Liver (tissue), 9 donors: ENCODE data around the gene CCL2. TPM values are rescaled to one million over a fixed set of nuclear protein-coding genes. Genes with fewer than 3 reads are reported as not detected.

ENCODE experiments used
- DNase-seq: peaks from one replicate; pipeline ENCODE4 v3.0.0-alpha.2; 2017; ENCODE audit warnings: low spot score
- H3K27ac ChIP-seq, 2 donors: one replicate each; pipeline ENCODE4 v1.7.0; 2013; ENCODE audit warnings: inconsistent platforms in 2 of 2, low read length in 2 of 2, control low read depth in 1 of 2, low read depth in 1 of 2, mild to moderate bottlenecking in 1 of 2
- H3K27me3 ChIP-seq, 4 donors: one replicate each; pipeline versions ENCODE4 v1.6.1 to v1.7.0; 2013; ENCODE audit warnings: low read length in 3 of 4, inconsistent platforms in 1 of 4, mild to moderate bottlenecking in 1 of 4, moderate library complexity in 1 of 4; ENCODE audit not compliant: control insufficient read depth in 4 of 4, insufficient read depth in 4 of 4
- H3K36me3 ChIP-seq, 4 donors: one replicate each; pipeline versions ENCODE4 v1.6.1 to v1.7.0; 2013; ENCODE audit warnings: low read length in 3 of 4, mild to moderate bottlenecking in 3 of 4, low read depth in 1 of 4, moderate library complexity in 1 of 4; ENCODE audit not compliant: control insufficient read depth in 4 of 4, insufficient read depth in 3 of 4
- H3K4me1 ChIP-seq, 4 donors: one replicate each; pipeline versions ENCODE4 v1.6.1 to v1.7.0; 2013; ENCODE audit warnings: low read length in 3 of 4, mild to moderate bottlenecking in 3 of 4, moderate library complexity in 1 of 4; ENCODE audit not compliant: control insufficient read depth in 4 of 4, insufficient read depth in 4 of 4
- H3K4me3 ChIP-seq, 3 donors: one replicate each; pipeline versions ENCODE4 v1.6.1 to v1.7.0; 2013; ENCODE audit warnings: low read length in 3 of 3, control low read depth in 1 of 3, low read depth in 1 of 3, mild to moderate bottlenecking in 1 of 3
- H3K9ac ChIP-seq, 2 donors: one replicate each; pipeline ENCODE4 v1.7.0; 2013; ENCODE audit warnings: low read length in 2 of 2, mild to moderate bottlenecking in 2 of 2, moderate library complexity in 2 of 2, control low read depth in 1 of 2, low read depth in 1 of 2
- H3K9me3 ChIP-seq, 4 donors: one replicate each; pipeline versions ENCODE4 v1.6.1 to v1.7.0; 2013; ENCODE audit warnings: low read length in 3 of 4; ENCODE audit not compliant: control insufficient read depth in 4 of 4
- EGR1 ChIP-seq, 2 donors: IDR thresholded peaks; 2 replicates each; pipeline ENCODE4 v1.6.1; 2016 to 2018; ENCODE audit warnings: antibody characterized with exemption in 2 of 2, low read depth in 2 of 2
- GABPA ChIP-seq, 2 donors: IDR thresholded peaks in 1 of 2; conservative IDR thresholded peaks in 1 of 2; 2 replicates each; pipeline ENCODE4 v1.6.1; 2016; ENCODE audit warnings: antibody characterized with exemption in 2 of 2, mild to moderate bottlenecking in 1 of 2, moderate library complexity in 1 of 2
- HNF4A ChIP-seq, 2 donors: conservative IDR thresholded peaks; 2 replicates each; pipeline ENCODE4 v1.6.1; 2016; ENCODE audit warnings: antibody characterized with exemption in 2 of 2, mild to moderate bottlenecking in 2 of 2
- HNF4G ChIP-seq: IDR thresholded peaks from 2 replicates; pipeline ENCODE4 v1.6.1; 2016; ENCODE audit warnings: antibody characterized with exemption
- JUND ChIP-seq, 2 donors: IDR thresholded peaks; 2 replicates each; pipeline ENCODE4 v1.6.1; 2016; ENCODE audit warnings: antibody characterized with exemption in 2 of 2
- MAX ChIP-seq: IDR thresholded peaks from 2 replicates; pipeline ENCODE4 v1.6.1; 2016; ENCODE audit warnings: antibody characterized with exemption
- NR2F2 ChIP-seq: IDR thresholded peaks from 2 replicates; pipeline ENCODE4 v1.6.1; 2016; ENCODE audit warnings: antibody characterized with exemption
- RAD21 ChIP-seq, 2 donors: IDR thresholded peaks; 2 replicates each; pipeline ENCODE4 v1.6.1; 2016; ENCODE audit warnings: antibody characterized with exemption in 2 of 2, mild to moderate bottlenecking in 2 of 2
- RXRA ChIP-seq, 2 donors: IDR thresholded peaks; 2 replicates each; pipeline ENCODE4 v1.6.1; 2017 to 2018; ENCODE audit warnings: antibody characterized with exemption in 2 of 2, mild to moderate bottlenecking in 1 of 2
- SP1 ChIP-seq: IDR thresholded peaks from 2 replicates; pipeline ENCODE4 v1.6.1; 2018; ENCODE audit warnings: antibody characterized with exemption, mild to moderate bottlenecking
- YY1 ChIP-seq: IDR thresholded peaks from 2 replicates; pipeline ENCODE4 v1.6.1; 2016; ENCODE audit warnings: antibody characterized with exemption, mild to moderate bottlenecking
- ZBTB33 ChIP-seq: IDR thresholded peaks from 2 replicates; pipeline ENCODE4 v1.6.1; 2016; ENCODE audit warnings: antibody characterized with exemption
- WGBS: extraction: QIAGEN DNeasy Blood & Tissue Kit; methylation state at CpG from one replicate; pipeline ENCODE4 v1.1.7; 2013; 5-methylcytosine and 5-hydroxymethylcytosine counted together
- polyA plus RNA-seq, 2 donors: library from polyadenylated mRNA; stranded (reverse) in 1 of 2; unstranded in 1 of 2; fragments of 200-250 nt in 1 of 2; fragments of >200 nt in 1 of 2; fragmentation: Nextera tagmentation in 1 of 2; extraction: Ambion mirVana in 1 of 2; gene quantifications; one replicate each; pipeline versions ENCODE4 v1.2.1 to v1.2.3, GENCODE V29; 2013 to 2015
- total RNA-seq, 2 donors: library from RNA; depleted of rRNA; stranded (reverse); fragments of >200 nt; gene quantifications; one replicate each; pipeline ENCODE4 v1.2.3, GENCODE V29; 2014
- TF ChIP-seq, protein P1 (sequence below): fragments of 150-350 bp; IDR thresholded peaks from 2 replicates; pipeline ENCODE4 v1.5.1; 2017; ENCODE audit warnings: improper control_type of control experiment, low read depth, low read length; ENCODE audit not compliant: missing input control
- TF ChIP-seq, protein P2 (sequence below): IDR thresholded peaks from 2 replicates; pipeline ENCODE4 v1.6.1; 2016; ENCODE audit warnings: antibody characterized with exemption
- donor health status: healthy.
- donor health status: healthy.
- donor health status: healthy.
- donor health status: healthy.
- donor health status: healthy.

CCL2 gene
- total and polyA plus RNA-seq, 4 donors: 3.5 to 8.9 (median 5.4) TPM

DNA sequence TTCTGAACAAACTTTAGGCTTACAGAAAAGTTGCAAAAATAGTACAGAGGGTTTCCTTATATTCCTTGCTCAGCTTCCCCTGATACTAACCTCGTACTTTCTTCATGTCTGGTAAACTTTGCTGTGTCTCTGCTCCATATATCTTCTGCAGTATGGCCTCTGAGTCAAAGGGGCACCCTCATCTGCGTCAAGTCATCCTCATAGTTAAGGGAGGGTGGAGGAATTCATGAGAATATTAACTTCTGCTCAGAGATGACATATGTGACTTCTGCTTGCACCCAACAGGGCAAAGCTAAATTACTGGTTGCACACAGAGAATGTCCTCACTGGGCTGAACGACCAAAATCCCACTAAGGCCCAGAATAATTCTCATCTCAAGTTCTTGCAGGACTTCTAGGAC lies 10.6 kb downstream of the CCL2 start:
- 46% methylated on average over 3 of the region's 3 CpGs for WGBS
- Histone ChIP-seq H3K36me3 (no peaks in the 10 kb centered on the region), H3K4me1 (no peaks in the 10 kb centered on the region), H3K9ac (no peak overlapping the region), H3K27ac (no peak overlapping the region), H3K27me3 (no peaks in the 10 kb centered on the region), H3K9me3 (no peaks in the 10 kb centered on the region), H3K4me3 (no peak overlapping the region)
- no peak for TF ChIP-seq NR2F2
- TF ChIP-seq ZBTB33: no peak
- TF ChIP-seq JUND (IDR thresholded peaks at IDR 0.05): no peak
- no peak for DNase-seq

- no peak for DNase-seq
- Histone ChIP-seq H3K27me3 (no peaks in the 10 kb centered on the region), H3K9me3 (no peaks in the 10 kb centered on the region), H3K36me3 (no peaks in the 10 kb centered on the region), H3K9ac (no peak within 1 kb of the TSS), H3K4me1 (no peaks in the 10 kb centered on the region), H3K4me3 (no peak within 1 kb of the TSS), H3K27ac (no peak within 1 kb of the TSS)
- TF ChIP-seq HNF4A (conservative IDR thresholded peaks at IDR 0.05): no peak
- no peak for TF ChIP-seq HNF4G
- TF ChIP-seq GABPA (IDR thresholded peaks at IDR 0.05 in 1 of 2, conservative IDR thresholded peaks at IDR 0.05 in 1 of 2): no peak
- no peak for TF ChIP-seq SP1
- 37% methylated on average over 1 of the region's 1 CpG for WGBS
Measured at GRCh38 chr17:34269969-34270368, 14.9 kb downstream of the CCL2 start, which contains the start of gene CCL7. Gene CCL7 (plus strand): TSS chr17:34270221. CDS start chr17:34270291, 70 bp downstream.

- peaks cover 0 to 2% (median 0%) of the 10 kb centered on the region in 4 donors for H3K27me3 ChIP-seq
- no peak overlapping the region for H3K4me3 ChIP-seq
- no peak overlapping the region for H3K27ac ChIP-seq
- no peaks in the 10 kb centered on the region for H3K9me3 ChIP-seq
- TF ChIP-seq EGR1 (IDR thresholded peaks at IDR 0.05; ENCODE audit: low read depth in 2 of 2) (no peak), RXRA (IDR thresholded peaks at IDR 0.05) (no peak)
- H3K36me3 ChIP-seq: no peaks in the 10 kb centered on the region
- no peaks in the 10 kb centered on the region for H3K4me1 ChIP-seq
- DNase-seq: no peak
- 39% methylated on average over 1 of the region's 1 CpG for WGBS
- no peak overlapping the region for H3K9ac ChIP-seq
Measured at GRCh38 chr17:34275881-34276280, 20.8 kb downstream of the CCL2 start.

DNA sequence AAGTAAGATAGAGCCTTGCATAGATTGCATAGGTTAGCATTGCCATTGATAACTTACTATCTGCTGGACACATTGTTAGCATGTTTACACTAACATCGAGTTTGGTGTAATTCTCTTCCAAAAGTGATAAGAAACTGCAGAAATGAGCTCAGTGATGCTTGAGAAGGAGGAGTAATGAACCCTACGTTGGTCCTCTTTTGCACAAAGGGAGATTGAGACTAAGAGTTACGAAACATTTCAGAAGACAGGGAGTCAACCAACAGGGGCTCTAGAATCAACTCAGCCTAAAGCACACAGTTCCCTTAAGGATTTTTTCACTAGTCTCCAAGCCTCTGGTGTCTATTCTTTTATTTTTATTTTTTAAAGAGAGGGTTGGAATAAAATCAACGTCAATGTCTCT lies 21.7 kb downstream of the CCL2 start:
- WGBS: 37% methylated on average over 4 of the region's 4 CpGs
- Histone ChIP-seq H3K9ac (no peak overlapping the region), H3K9me3 (no peaks in the 10 kb centered on the region)
- TF ChIP-seq, protein P1, sequence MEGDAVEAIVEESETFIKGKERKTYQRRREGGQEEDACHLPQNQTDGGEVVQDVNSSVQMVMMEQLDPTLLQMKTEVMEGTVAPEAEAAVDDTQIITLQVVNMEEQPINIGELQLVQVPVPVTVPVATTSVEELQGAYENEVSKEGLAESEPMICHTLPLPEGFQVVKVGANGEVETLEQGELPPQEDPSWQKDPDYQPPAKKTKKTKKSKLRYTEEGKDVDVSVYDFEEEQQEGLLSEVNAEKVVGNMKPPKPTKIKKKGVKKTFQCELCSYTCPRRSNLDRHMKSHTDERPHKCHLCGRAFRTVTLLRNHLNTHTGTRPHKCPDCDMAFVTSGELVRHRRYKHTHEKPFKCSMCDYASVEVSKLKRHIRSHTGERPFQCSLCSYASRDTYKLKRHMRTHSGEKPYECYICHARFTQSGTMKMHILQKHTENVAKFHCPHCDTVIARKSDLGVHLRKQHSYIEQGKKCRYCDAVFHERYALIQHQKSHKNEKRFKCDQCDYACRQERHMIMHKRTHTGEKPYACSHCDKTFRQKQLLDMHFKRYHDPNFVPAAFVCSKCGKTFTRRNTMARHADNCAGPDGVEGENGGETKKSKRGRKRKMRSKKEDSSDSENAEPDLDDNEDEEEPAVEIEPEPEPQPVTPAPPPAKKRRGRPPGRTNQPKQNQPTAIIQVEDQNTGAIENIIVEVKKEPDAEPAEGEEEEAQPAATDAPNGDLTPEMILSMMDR: no peak
- TF ChIP-seq YY1 (no peak), RXRA (IDR thresholded peaks at IDR 0.05) (no peak), MAX (no peak), JUND (IDR thresholded peaks at IDR 0.05) (no peak), RAD21 (IDR thresholded peaks at IDR 0.05) (no peak), SP1 (no peak), ZBTB33 (no peak), HNF4G (no peak), EGR1 (IDR thresholded peaks at IDR 0.05; ENCODE audit: low read depth in 2 of 2) (no peak), NR2F2 (no peak), GABPA (IDR thresholded peaks at IDR 0.05 in 1 of 2, conservative IDR thresholded peaks at IDR 0.05 in 1 of 2) (no peak)
- TF ChIP-seq, protein P2, sequence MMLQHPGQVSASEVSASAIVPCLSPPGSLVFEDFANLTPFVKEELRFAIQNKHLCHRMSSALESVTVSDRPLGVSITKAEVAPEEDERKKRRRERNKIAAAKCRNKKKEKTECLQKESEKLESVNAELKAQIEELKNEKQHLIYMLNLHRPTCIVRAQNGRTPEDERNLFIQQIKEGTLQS: no peak

More for the DNA sequence above, 21.7 kb downstream of the CCL2 start:
- Histone ChIP-seq H3K27ac (no peak overlapping the region), H3K27me3 (peaks cover 0 to 2% (median 0%) of the 10 kb centered on the region in 4 donors), H3K36me3 (no peaks in the 10 kb centered on the region), H3K4me1 (no peaks in the 10 kb centered on the region), H3K4me3 (no peak overlapping the region)
- no peak for DNase-seq
